K562 (cell line): ENCODE data around the gene CBLC. TPM values are rescaled to one million over a fixed set of nuclear protein-coding genes. Genes with fewer than 3 reads are reported as not detected.

Experiments
- CHD4 ChIP-seq: fragments of 200-600 bp; sonication (generic); IDR thresholded peaks from 3 replicates; pipeline ENCODE4 v1.6.1; 2012; ENCODE audit warnings: low read depth, mild to moderate bottlenecking, mixed read lengths, low read length, inconsistent platforms; ENCODE audit not compliant: insufficient read depth, insufficient replicate concordance, poor library complexity, severe bottlenecking
- DACH1 ChIP-seq: fragments of 450-650 bp; IDR thresholded peaks from 2 replicates; pipeline ENCODE4 v1.6.1; 2018; ENCODE audit not compliant: partially characterized antibody
- GATAD2B ChIP-seq: fragments of 450-650 bp; IDR thresholded peaks from 2 replicates; pipeline ENCODE4 v1.6.1; 2017; ENCODE audit warnings: mild to moderate bottlenecking, borderline replicate concordance
- HMGN3 ChIP-seq: IDR thresholded peaks from 2 replicates; pipeline ENCODE4 v1.6.1; 2011; ENCODE audit warnings: borderline replicate concordance, low read depth, mild to moderate bottlenecking, mixed read lengths, low read length; ENCODE audit not compliant: insufficient read length; ENCODE audit errors: extremely low read depth
- JUNB ChIP-seq: fragments of 450-650 bp; formaldehyde crosslinking; conservative IDR thresholded peaks from 2 replicates; pipeline ENCODE4 v1.4.0; 2020; ENCODE audit warnings: mild to moderate bottlenecking
- JUND ChIP-seq, 2 experiments: IDR thresholded peaks; 2 replicates in 1 of 2; 3 replicates in 1 of 2; pipeline ENCODE4 v1.6.1; 2011; ENCODE audit warnings: borderline replicate concordance in 2 of 2, low read depth in 2 of 2, low read length in 2 of 2, improper control_type of control experiment in 1 of 2, missing biosample characterization in 1 of 2, missing genetic modification characterization in 1 of 2, missing genetic modification reagents in 1 of 2
- NFIC ChIP-seq: fragments of 450-650 bp; IDR thresholded peaks from 2 replicates; pipeline ENCODE4 v1.6.1; 2017; ENCODE audit warnings: mild to moderate bottlenecking, inconsistent platforms
- PHB ChIP-seq: fragments of 250-450 bp; sonication (Bioruptor Pico); IDR thresholded peaks from 2 replicates; pipeline ENCODE4 v1.5.0; 2021
- RBFOX2 ChIP-seq: fragments of 200-400 bp; formaldehyde crosslinking; IDR thresholded peaks from 2 replicates; pipeline ENCODE4 v1.6.1; 2017; ENCODE audit warnings: low read depth, mild to moderate bottlenecking, low read length, moderate library complexity
- SLC30A9 ChIP-seq: fragments of 250-450 bp; sonication (Bioruptor Pico); IDR thresholded peaks from 2 replicates; pipeline ENCODE4 v1.8.0; 2022; ENCODE audit warnings: mild to moderate bottlenecking, moderate library complexity
- SMARCE1 ChIP-seq: fragments of 450-650 bp; IDR thresholded peaks from 2 replicates; pipeline ENCODE4 v1.7.1; 2016; ENCODE audit warnings: mild to moderate bottlenecking
- SRSF9 ChIP-seq: fragments of 200-400 bp; formaldehyde crosslinking; IDR thresholded peaks from 2 replicates; pipeline ENCODE4 v1.6.1; 2017; ENCODE audit warnings: low read depth, low read length, borderline replicate concordance
- ZFPM2 ChIP-seq: fragments of 250-450 bp; sonication (Bioruptor Pico); IDR thresholded peaks from 2 replicates; pipeline ENCODE4 v1.5.1; 2022; ENCODE audit warnings: mild to moderate bottlenecking
- ZNF436 ChIP-seq: fragments of 250-450, 450-650 bp; sonication (Bioruptor Pico); formaldehyde crosslinking; IDR thresholded peaks from 2 replicates; pipeline ENCODE4 v1.7.0; 2020; ENCODE audit warnings: mild to moderate bottlenecking
- polyA plus RNA-seq, 8 experiments: library from polyadenylated mRNA; depleted of rRNA in 4 of 8; stranded (reverse) in 5 of 8; unstranded in 3 of 8; fragments of >200 nt; fragmentation: Nextera tagmentation in 2 of 8; fragmentation: Illumina TruSeq in 1 of 8; extraction: Ambion mirVana in 2 of 8; extraction: Trizol in 1 of 8; gene quantifications; 2 replicates each; pipeline versions ENCODE4 v1.2.1 to v1.2.3, GENCODE V29; 2011 to 2014; ENCODE audit warnings: inconsistent platforms in 1 of 8, missing spikeins in 1 of 8
- total RNA-seq, 7 experiments: library from RNA; depleted of rRNA in 6 of 7; stranded (reverse); fragments of >200 nt in 6 of 7; fragmentation: Illumina TruSeq in 2 of 7; extraction: Trizol in 2 of 7; gene quantifications; 2 replicates each; pipeline versions ENCODE4 v1.2.1 to v1.2.3, GENCODE V29; 2011 to 2021; ENCODE audit warnings: low replicate concordance in 1 of 7
- TF ChIP-seq, protein P1 (sequence below): fragments of 250-450 bp; sonication (Bioruptor Pico); IDR thresholded peaks from 2 replicates; pipeline ENCODE4 v1.4.0; 2020; ENCODE audit warnings: mild to moderate bottlenecking, moderate library complexity, borderline replicate concordance
- TF ChIP-seq, protein P2 (sequence below): fragments of 250-450 bp; sonication (Bioruptor Pico); IDR thresholded peaks from 2 replicates; pipeline ENCODE4 v1.4.0; 2020; ENCODE audit warnings: mild to moderate bottlenecking, moderate library complexity
- TF ChIP-seq, protein P3 (sequence below), 2 experiments: fragments of 450-650 bp; IDR thresholded peaks; 2 replicates each; pipeline ENCODE4 v1.6.1; 2018; ENCODE audit warnings: mild to moderate bottlenecking in 2 of 2, low read depth in 1 of 2; ENCODE audit not compliant: partially characterized antibody in 2 of 2

The CBLC gene
- total and polyA plus RNA-seq, 9 of the 15 experiments (the other 6 are each of a cell fraction or from before 2014, with no cell fraction given) = 0.09 TPM; not detected in 8

DNA sequence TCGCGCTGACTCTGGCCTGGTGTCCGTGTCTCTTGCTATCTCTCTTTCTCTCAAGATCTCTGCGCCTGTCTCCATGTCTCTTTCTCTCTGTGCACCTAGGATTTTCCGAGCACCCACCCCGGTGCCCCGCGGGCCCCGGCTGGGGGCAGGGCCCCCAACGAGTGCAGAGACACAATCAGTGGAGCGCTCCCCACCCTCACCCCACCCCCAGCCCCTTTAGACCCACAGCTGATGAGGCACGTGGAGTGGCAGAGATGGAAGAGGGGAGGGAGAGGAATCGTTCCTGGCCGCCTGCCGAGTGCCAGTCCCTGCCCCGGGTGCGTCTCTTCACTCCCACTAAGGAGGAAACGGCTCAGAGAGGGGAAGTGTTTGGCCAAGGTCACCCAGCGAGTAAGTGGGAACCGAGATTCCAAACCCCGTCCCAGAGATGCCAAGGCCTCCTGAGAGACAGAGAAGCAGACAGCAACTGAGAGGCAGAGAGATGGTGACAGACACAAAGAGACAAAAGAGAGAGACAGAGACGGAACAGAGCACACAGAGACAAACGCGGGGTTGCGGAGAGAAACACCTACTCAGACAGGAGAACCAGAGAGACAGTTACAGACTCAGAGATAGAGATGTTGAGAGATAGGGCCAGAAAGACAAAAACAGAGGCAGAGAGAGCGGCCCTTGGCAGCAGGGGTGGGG, 29.8 kb upstream of the CBLC start (continued):
- no peak for TF ChIP-seq RBFOX2
- peak; percentile 70 for TF ChIP-seq NFIC
- TF ChIP-seq HMGN3 = no peak
- TF ChIP-seq SLC30A9 = no peak
- TF ChIP-seq, protein P1, sequence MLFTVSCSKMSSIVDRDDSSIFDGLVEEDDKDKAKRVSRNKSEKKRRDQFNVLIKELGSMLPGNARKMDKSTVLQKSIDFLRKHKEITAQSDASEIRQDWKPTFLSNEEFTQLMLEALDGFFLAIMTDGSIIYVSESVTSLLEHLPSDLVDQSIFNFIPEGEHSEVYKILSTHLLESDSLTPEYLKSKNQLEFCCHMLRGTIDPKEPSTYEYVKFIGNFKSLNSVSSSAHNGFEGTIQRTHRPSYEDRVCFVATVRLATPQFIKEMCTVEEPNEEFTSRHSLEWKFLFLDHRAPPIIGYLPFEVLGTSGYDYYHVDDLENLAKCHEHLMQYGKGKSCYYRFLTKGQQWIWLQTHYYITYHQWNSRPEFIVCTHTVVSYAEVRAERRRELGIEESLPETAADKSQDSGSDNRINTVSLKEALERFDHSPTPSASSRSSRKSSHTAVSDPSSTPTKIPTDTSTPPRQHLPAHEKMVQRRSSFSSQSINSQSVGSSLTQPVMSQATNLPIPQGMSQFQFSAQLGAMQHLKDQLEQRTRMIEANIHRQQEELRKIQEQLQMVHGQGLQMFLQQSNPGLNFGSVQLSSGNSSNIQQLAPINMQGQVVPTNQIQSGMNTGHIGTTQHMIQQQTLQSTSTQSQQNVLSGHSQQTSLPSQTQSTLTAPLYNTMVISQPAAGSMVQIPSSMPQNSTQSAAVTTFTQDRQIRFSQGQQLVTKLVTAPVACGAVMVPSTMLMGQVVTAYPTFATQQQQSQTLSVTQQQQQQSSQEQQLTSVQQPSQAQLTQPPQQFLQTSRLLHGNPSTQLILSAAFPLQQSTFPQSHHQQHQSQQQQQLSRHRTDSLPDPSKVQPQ (CRISPR knock-in tag) = no peak
- TF ChIP-seq DACH1 = peak; percentile 55
- TF ChIP-seq CHD4 = peak; percentile 60
- TF ChIP-seq ZNF436 = no peak
- TF ChIP-seq, protein P2, sequence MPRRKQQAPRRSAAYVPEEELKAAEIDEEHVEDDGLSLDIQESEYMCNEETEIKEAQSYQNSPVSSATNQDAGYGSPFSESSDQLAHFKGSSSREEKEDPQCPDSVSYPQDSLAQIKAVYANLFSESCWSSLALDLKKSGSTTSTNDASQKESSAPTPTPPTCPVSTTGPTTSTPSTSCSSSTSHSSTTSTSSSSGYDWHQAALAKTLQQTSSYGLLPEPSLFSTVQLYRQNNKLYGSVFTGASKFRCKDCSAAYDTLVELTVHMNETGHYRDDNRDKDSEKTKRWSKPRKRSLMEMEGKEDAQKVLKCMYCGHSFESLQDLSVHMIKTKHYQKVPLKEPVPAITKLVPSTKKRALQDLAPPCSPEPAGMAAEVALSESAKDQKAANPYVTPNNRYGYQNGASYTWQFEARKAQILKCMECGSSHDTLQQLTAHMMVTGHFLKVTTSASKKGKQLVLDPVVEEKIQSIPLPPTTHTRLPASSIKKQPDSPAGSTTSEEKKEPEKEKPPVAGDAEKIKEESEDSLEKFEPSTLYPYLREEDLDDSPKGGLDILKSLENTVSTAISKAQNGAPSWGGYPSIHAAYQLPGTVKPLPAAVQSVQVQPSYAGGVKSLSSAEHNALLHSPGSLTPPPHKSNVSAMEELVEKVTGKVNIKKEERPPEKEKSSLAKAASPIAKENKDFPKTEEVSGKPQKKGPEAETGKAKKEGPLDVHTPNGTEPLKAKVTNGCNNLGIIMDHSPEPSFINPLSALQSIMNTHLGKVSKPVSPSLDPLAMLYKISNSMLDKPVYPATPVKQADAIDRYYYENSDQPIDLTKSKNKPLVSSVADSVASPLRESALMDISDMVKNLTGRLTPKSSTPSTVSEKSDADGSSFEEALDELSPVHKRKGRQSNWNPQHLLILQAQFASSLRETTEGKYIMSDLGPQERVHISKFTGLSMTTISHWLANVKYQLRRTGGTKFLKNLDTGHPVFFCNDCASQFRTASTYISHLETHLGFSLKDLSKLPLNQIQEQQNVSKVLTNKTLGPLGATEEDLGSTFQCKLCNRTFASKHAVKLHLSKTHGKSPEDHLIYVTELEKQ = no peak
- TF ChIP-seq, protein P3, sequence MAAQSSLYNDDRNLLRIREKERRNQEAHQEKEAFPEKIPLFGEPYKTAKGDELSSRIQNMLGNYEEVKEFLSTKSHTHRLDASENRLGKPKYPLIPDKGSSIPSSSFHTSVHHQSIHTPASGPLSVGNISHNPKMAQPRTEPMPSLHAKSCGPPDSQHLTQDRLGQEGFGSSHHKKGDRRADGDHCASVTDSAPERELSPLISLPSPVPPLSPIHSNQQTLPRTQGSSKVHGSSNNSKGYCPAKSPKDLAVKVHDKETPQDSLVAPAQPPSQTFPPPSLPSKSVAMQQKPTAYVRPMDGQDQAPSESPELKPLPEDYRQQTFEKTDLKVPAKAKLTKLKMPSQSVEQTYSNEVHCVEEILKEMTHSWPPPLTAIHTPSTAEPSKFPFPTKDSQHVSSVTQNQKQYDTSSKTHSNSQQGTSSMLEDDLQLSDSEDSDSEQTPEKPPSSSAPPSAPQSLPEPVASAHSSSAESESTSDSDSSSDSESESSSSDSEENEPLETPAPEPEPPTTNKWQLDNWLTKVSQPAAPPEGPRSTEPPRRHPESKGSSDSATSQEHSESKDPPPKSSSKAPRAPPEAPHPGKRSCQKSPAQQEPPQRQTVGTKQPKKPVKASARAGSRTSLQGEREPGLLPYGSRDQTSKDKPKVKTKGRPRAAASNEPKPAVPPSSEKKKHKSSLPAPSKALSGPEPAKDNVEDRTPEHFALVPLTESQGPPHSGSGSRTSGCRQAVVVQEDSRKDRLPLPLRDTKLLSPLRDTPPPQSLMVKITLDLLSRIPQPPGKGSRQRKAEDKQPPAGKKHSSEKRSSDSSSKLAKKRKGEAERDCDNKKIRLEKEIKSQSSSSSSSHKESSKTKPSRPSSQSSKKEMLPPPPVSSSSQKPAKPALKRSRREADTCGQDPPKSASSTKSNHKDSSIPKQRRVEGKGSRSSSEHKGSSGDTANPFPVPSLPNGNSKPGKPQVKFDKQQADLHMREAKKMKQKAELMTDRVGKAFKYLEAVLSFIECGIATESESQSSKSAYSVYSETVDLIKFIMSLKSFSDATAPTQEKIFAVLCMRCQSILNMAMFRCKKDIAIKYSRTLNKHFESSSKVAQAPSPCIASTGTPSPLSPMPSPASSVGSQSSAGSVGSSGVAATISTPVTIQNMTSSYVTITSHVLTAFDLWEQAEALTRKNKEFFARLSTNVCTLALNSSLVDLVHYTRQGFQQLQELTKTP (IDR thresholded peaks at IDR 0.05; ENCODE audit: low read depth in 1 of 2, partially characterized antibody in 2 of 2) = no peak
- 0 out of 2 replicates have a peak, but pooled peaks have one; percentile 20 for TF ChIP-seq JUND (IDR thresholded peaks at IDR 0.05; ENCODE audit: borderline replicate concordance, low read depth, low read length)
- no peak; the same call in 2 of the 3 replicates for TF ChIP-seq JUND (tag; IDR thresholded peaks at IDR 0.05; ENCODE audit: borderline replicate concordance, low read depth, low read length)
- TF ChIP-seq ZFPM2 (CRISPR knock-in tag) = no peak
- no peak for TF ChIP-seq SRSF9
- TF ChIP-seq GATAD2B = no peak
- TF ChIP-seq JUNB (CRISPR knock-in tag) = no peak
- 0 out of 2 replicates have a peak, but pooled peaks have one; percentile 7 for TF ChIP-seq SMARCE1
- no peak for TF ChIP-seq PHB (CRISPR knock-in tag)
